SK-N-SH (cell line): Measurements from ENCODE around the gene CDC73. TPM values are rescaled to one million over a fixed set of nuclear protein-coding genes. Genes with fewer than 3 reads are reported as not detected.
"Not testable (repeated sequence)": the region's sequence is repeated elsewhere in the genome, so short reads cannot be mapped to it uniquely, and the experiment has no call there.

ENCODE experiments used
- CTCF ChIA-PET: fragments of 300-600, 350-600 bp; formaldehyde crosslinking; extraction: SDS; loops from one replicate; lab custom pipeline; 2021; lab: Yijun Ruan, JAX
- POLR2A ChIA-PET: fragments of 350-600 bp; sonication (Branson Sonifier 250); formaldehyde crosslinking; extraction: SDS; loops from one replicate; lab custom pipeline; 2020; ENCODE audit warnings: antibody characterized with exemption, inconsistent platforms; lab: Yijun Ruan, JAX
- DNase-seq: peaks from one replicate; pipeline ENCODE4 v3.0.0; 2012
- H2AFZ ChIP-seq: fragments of 200-600 bp; sonication (generic); 2 replicates; pipeline ENCODE4 v1.8.1; 2016; ENCODE audit warnings: antibody characterized with exemption, mild to moderate bottlenecking, low read depth
- H3F3A ChIP-seq: fragments of 200-600 bp; sonication (generic); replicated peaks from 2 replicates; pipeline ENCODE3; 2016; ENCODE audit warnings: antibody characterized with exemption, mild to moderate bottlenecking; ENCODE audit not compliant: insufficient read depth
- H3K27ac ChIP-seq, 2 experiments: fragments of 200-500 bp in 1 of 2; fragments of 200-600 bp in 1 of 2; sonication (Bioruptor generic) in 1 of 2; sonication (generic), shearing (Covaris generic) in 1 of 2; 2 replicates each; pipeline versions ENCODE4 v1.5.1 to v1.6.1; 2014 to 2016; ENCODE audit warnings: low read depth in 2 of 2, inconsistent platforms in 1 of 2, low read length in 1 of 2, mild to moderate bottlenecking in 1 of 2, mixed read lengths in 1 of 2
- H3K27me3 ChIP-seq: fragments of 200-600 bp; sonication (generic), shearing (Covaris generic); 2 replicates; pipeline ENCODE4 v1.6.1; 2016; ENCODE audit warnings: mixed run types; ENCODE audit not compliant: insufficient read depth
- H3K36me3 ChIP-seq, 2 experiments: fragments of 200-500 bp in 1 of 2; fragments of 200-600 bp in 1 of 2; sonication (Bioruptor generic) in 1 of 2; sonication (generic) in 1 of 2; replicated peaks in 1 of 2; 2 replicates each; pipeline versions ENCODE3 to v1.5.1; 2014 to 2016; ENCODE audit warnings: low read length in 1 of 2, mild to moderate bottlenecking in 1 of 2; ENCODE audit not compliant: insufficient read depth in 2 of 2, control insufficient read depth in 1 of 2
- H3K4me1 ChIP-seq, 2 experiments: fragments of 200-500 bp in 1 of 2; fragments of 200-600 bp in 1 of 2; sonication (Bioruptor generic) in 1 of 2; sonication (generic), shearing (Covaris generic) in 1 of 2; 2 replicates each; pipeline versions ENCODE4 v1.5.1 to v1.6.1; 2014 to 2016; ENCODE audit warnings: low read depth in 1 of 2, low read length in 1 of 2, mixed run types in 1 of 2; ENCODE audit not compliant: insufficient read depth in 2 of 2, control insufficient read depth in 1 of 2
- H3K4me2 ChIP-seq: fragments of 200-600 bp; sonication (generic), shearing (Covaris generic); 2 replicates; pipeline ENCODE4 v1.6.1; 2017; ENCODE audit warnings: mixed run types
- H3K4me3 ChIP-seq, 2 experiments: fragments of 200-500 bp in 1 of 2; fragments of 200-600 bp in 1 of 2; sonication (Bioruptor generic) in 1 of 2; sonication (generic), shearing (Covaris generic) in 1 of 2; 2 replicates each; pipeline versions ENCODE4 v1.5.1 to v1.8.1; 2014 to 2016; ENCODE audit warnings: low read depth in 2 of 2, inconsistent platforms in 1 of 2, low read length in 1 of 2, mild to moderate bottlenecking in 1 of 2, mixed read lengths in 1 of 2, moderate library complexity in 1 of 2
- H3K79me2 ChIP-seq: fragments of 200-600 bp; sonication (generic); 2 replicates; pipeline ENCODE4 v1.8.1; 2017; ENCODE audit warnings: mild to moderate bottlenecking; ENCODE audit not compliant: insufficient read depth
- H3K9ac ChIP-seq: fragments of 200-600 bp; sonication (generic); 2 replicates; pipeline ENCODE4 v1.6.1; 2017; ENCODE audit warnings: mixed run types
- H3K9me2 ChIP-seq: fragments of 200-600 bp; sonication (generic); 2 replicates; pipeline ENCODE4 v1.6.1; 2017; ENCODE audit warnings: mixed run types
- H3K9me3 ChIP-seq: fragments of 200-600 bp; sonication (generic); 2 replicates; pipeline ENCODE4 v1.6.1; 2017; ENCODE audit warnings: mixed run types, mild to moderate bottlenecking, moderate library complexity
- H4K20me1 ChIP-seq: fragments of 200-600 bp; sonication (generic); 2 replicates; pipeline ENCODE4 v1.6.1; 2017; ENCODE audit warnings: mild to moderate bottlenecking, mixed run types; ENCODE audit not compliant: insufficient read depth
- ELF1 ChIP-seq: IDR thresholded peaks from 2 replicates; pipeline ENCODE4 v1.4.0; 2012
- EP300 ChIP-seq, 2 experiments: IDR thresholded peaks; 2 replicates each; pipeline versions ENCODE4 v1.4.0 to v1.6.1; 2012; ENCODE audit warnings: borderline replicate concordance in 1 of 2, low read depth in 1 of 2, low read length in 1 of 2
- EZH2phosphoT487 ChIP-seq: fragments of 200-600 bp; sonication (generic); IDR thresholded peaks from 2 replicates; pipeline ENCODE4 v1.6.1; 2017; ENCODE audit warnings: low read depth, mixed run types, mild to moderate bottlenecking, antibody characterized with exemption, moderate library complexity, borderline replicate concordance
- FOSL2 ChIP-seq: IDR thresholded peaks from 2 replicates; pipeline ENCODE4 v1.4.0; 2012; ENCODE audit warnings: low read depth, mild to moderate bottlenecking, moderate library complexity, borderline replicate concordance
- FOXJ3 ChIP-seq: sonication (generic); formaldehyde crosslinking; IDR thresholded peaks from 2 replicates; pipeline ENCODE4 v1.5.1; 2020; ENCODE audit warnings: mild to moderate bottlenecking, missing genetic modification reagents
- FOXM1 ChIP-seq: IDR thresholded peaks from 2 replicates; pipeline ENCODE4 v1.4.0; 2012; ENCODE audit warnings: low read depth, mild to moderate bottlenecking
- JUND ChIP-seq: IDR thresholded peaks from 2 replicates; pipeline ENCODE4 v1.4.0; 2012
- NFIC ChIP-seq: IDR thresholded peaks from 2 replicates; pipeline ENCODE4 v1.4.0; 2012; ENCODE audit warnings: borderline replicate concordance
- RXRA ChIP-seq: IDR thresholded peaks from 2 replicates; pipeline ENCODE4 v1.4.0; 2012; ENCODE audit warnings: low read depth, mild to moderate bottlenecking, borderline replicate concordance
- SIN3A ChIP-seq: IDR thresholded peaks from 2 replicates; pipeline ENCODE4 v1.6.1; 2012; ENCODE audit warnings: low read depth, mild to moderate bottlenecking, low read length, moderate library complexity, borderline replicate concordance
- TAF1 ChIP-seq: IDR thresholded peaks from 2 replicates; pipeline ENCODE4 v1.6.1; 2012; ENCODE audit warnings: low read depth, mild to moderate bottlenecking, low read length, moderate library complexity, borderline replicate concordance
- TCF12 ChIP-seq: IDR thresholded peaks from 2 replicates; pipeline ENCODE4 v1.4.0; 2012
- YY1 ChIP-seq: IDR thresholded peaks from 2 replicates; pipeline ENCODE4 v1.4.0; 2012; ENCODE audit warnings: low read depth, mild to moderate bottlenecking
- WGBS: methylation state at CpG from one replicate; pipeline ENCODE4 v1.1.6; 2017; ENCODE audit warnings: low lambda C conversion rate; 5-methylcytosine and 5-hydroxymethylcytosine counted together
- polyA plus RNA-seq, 3 experiments: library from polyadenylated mRNA; depleted of rRNA; stranded (reverse); fragments of >200 nt; gene quantifications; 2 replicates each; pipeline ENCODE4 v1.2.3, GENCODE V29; 2012
- TF ChIP-seq, protein P1 (sequence below): IDR thresholded peaks from 2 replicates; pipeline ENCODE4 v1.6.1; 2012; ENCODE audit warnings: mild to moderate bottlenecking, low read depth, low read length, moderate library complexity
- TF ChIP-seq, protein P2 (sequence below): IDR thresholded peaks from 2 replicates; pipeline ENCODE4 v1.4.0; 2012; ENCODE audit warnings: low read depth
- TF ChIP-seq, protein P3 (sequence below): IDR thresholded peaks from 2 replicates; pipeline ENCODE4 v1.4.0; 2012; ENCODE audit warnings: low read depth, borderline replicate concordance

CDC73 gene
- polyA plus RNA-seq, 1 of the 3 experiments (the other 2 are of a cell fraction), result 13.4 TPM

DNA sequence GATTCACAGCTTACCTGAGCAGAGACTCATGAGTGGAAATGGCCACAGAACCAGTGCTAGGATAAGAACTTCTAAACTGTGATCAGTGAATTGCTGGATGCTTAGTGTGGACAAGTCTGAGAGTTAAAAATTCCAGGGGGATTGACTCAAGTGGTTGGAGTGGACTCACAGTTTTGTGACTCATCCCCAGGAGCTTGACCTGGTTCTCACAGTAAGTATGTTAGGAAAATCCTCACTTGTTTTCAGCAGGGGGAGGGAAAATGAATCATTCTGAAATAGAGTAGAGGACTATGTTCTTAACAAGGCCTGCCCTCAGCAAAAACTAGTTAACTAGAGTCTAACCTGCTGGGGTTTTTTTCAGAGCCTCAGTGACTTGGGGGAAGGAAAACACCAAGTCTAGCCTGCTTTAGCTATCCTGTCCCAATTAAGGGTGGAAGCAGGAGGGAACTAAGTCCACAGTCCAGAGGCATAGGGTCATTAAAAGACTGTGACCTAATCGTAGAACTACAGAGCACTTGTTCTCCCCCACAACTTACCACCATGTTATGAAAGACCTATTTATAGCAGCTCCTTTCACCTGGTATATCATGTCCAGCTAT, 6.1 kb upstream of the CDC73 start (continued):
- TF ChIP-seq, protein P1, sequence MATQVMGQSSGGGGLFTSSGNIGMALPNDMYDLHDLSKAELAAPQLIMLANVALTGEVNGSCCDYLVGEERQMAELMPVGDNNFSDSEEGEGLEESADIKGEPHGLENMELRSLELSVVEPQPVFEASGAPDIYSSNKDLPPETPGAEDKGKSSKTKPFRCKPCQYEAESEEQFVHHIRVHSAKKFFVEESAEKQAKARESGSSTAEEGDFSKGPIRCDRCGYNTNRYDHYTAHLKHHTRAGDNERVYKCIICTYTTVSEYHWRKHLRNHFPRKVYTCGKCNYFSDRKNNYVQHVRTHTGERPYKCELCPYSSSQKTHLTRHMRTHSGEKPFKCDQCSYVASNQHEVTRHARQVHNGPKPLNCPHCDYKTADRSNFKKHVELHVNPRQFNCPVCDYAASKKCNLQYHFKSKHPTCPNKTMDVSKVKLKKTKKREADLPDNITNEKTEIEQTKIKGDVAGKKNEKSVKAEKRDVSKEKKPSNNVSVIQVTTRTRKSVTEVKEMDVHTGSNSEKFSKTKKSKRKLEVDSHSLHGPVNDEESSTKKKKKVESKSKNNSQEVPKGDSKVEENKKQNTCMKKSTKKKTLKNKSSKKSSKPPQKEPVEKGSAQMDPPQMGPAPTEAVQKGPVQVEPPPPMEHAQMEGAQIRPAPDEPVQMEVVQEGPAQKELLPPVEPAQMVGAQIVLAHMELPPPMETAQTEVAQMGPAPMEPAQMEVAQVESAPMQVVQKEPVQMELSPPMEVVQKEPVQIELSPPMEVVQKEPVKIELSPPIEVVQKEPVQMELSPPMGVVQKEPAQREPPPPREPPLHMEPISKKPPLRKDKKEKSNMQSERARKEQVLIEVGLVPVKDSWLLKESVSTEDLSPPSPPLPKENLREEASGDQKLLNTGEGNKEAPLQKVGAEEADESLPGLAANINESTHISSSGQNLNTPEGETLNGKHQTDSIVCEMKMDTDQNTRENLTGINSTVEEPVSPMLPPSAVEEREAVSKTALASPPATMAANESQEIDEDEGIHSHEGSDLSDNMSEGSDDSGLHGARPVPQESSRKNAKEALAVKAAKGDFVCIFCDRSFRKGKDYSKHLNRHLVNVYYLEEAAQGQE, result no peak
- no peak for TF ChIP-seq FOXM1
- no peak for TF ChIP-seq EZH2phosphoT487
- TF ChIP-seq TAF1, result peak; percentile 13; the same call in 1 of the 2 replicates
- peak; percentile 55; the same call in 1 of the 2 replicates for TF ChIP-seq NFIC
- peak; percentile 67 for TF ChIP-seq TCF12
- TF ChIP-seq SIN3A, result no peak
- TF ChIP-seq, protein P2, sequence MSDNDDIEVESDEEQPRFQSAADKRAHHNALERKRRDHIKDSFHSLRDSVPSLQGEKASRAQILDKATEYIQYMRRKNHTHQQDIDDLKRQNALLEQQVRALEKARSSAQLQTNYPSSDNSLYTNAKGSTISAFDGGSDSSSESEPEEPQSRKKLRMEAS, result peak; percentile 40; the same call in 1 of the 2 replicates
- TF ChIP-seq FOXJ3, result no peak

DNA sequence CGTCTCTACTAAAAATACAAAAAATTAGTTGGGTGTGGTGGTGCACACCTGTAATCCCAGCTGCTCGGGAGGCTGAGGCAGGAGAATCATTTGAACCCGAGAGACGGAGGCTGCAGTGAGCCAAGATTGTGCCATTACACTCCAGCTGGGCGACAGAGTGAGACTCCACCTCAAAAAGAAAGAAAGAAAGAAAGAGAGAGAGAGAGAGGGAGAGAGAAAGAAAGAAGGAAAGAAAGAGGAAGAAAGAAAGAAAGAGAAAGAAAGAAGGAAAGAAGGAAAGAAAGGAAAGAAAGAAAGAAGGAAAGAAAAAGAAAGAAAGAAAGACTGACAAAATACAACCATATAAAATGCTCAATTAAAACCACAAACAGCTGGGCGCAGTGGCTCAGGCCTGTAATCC, 4.7 kb upstream of the CDC73 start:
- H3K9ac ChIP-seq, H3K9me3 ChIP-seq, H3K36me3 ChIP-seq, H3K27me3 ChIP-seq, DNase-seq, H3K9me2 ChIP-seq, H3K27ac ChIP-seq, CTCF ChIA-PET, H2AFZ ChIP-seq, POLR2A ChIA-PET, H3K4me3 ChIP-seq, H3K4me1 ChIP-seq, H3K79me2 ChIP-seq, H3K4me2 ChIP-seq, H4K20me1 ChIP-seq, H3F3A ChIP-seq: not testable (repeated sequence)
- WGBS, result 95% methylated on average over 6 of the region's 6 CpGs

DNA sequence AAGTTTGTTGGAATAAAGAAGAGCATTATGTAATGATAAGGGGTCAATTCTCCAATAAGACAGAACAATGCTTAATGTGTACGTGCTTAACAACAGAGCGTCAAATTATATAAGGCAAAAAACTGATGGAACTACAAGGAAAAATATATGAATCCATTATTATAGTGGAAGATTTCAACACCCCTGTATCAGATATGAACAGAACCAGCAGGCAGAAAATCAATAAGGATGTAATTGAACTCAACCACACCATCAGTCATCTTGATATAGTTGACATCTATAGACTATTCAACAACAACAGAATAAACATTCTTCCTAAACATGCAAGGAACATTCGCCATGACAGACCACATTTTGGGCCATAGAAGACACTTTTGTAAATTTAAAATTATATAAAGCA, 3.6 kb upstream of the CDC73 start:
- Histone ChIP-seq H3K9ac (no peak overlapping the region), H3K27me3 (no peaks in the 10 kb centered on the region), H3K27ac (no peak overlapping the region)
- TF ChIP-seq ELF1 (no peak), JUND (no peak), EP300 (IDR thresholded peaks at IDR 0.05; ENCODE audit: borderline replicate concordance in 1 of 2, low read depth in 1 of 2, low read length in 1 of 2) (no peak), NFIC (no peak), FOSL2 (no peak), SIN3A (no peak), RXRA (no peak), YY1 (no peak)
- TF ChIP-seq, protein P3, sequence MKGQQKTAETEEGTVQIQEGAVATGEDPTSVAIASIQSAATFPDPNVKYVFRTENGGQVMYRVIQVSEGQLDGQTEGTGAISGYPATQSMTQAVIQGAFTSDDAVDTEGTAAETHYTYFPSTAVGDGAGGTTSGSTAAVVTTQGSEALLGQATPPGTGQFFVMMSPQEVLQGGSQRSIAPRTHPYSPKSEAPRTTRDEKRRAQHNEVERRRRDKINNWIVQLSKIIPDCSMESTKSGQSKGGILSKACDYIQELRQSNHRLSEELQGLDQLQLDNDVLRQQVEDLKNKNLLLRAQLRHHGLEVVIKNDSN, result no peak
- TF ChIP-seq, all 33 proteins: peak for 0
- Histone ChIP-seq H3K9me2 (no peaks in the 10 kb centered on the region), H3K9me3 (no peaks in the 10 kb centered on the region), H3K4me3 (no peak overlapping the region), H3K4me1 (peaks cover 0 to 4% of the 10 kb centered on the region in 2 experiments; a peak in 3 of 4 replicates), H2AFZ (no peak overlapping the region), H3K36me3 (no peaks in the 10 kb centered on the region), H3K4me2 (no peak overlapping the region), H4K20me1 (peaks cover 2% of the 10 kb centered on the region), H3F3A (peaks cover 13% of the 10 kb centered on the region), H3K79me2 (peaks cover 10% of the 10 kb centered on the region)
- ChIA-PET POLR2A (no interaction called here), CTCF (interaction anchor here (1.3 kb wide), 1 partner anchor 99 kb away, joined by 3 read pairs; no protein-coding TSS in a partner anchor)
- 89% methylated on average over 3 of the region's 3 CpGs for WGBS
- no peak for DNase-seq
